Measurements from ENCODE around the gene E4F1. TPM values are rescaled to one million over a fixed set of nuclear protein-coding genes. Genes with fewer than 3 reads are reported as not detected.

E4F1 gene
- total and polyA plus RNA-seq, 10 of the 15 experiments (the other 5 are each of a cell fraction or from before 2014, with no cell fraction given) = 0.23 to 36.5 (median 14.5) TPM

DNA sequence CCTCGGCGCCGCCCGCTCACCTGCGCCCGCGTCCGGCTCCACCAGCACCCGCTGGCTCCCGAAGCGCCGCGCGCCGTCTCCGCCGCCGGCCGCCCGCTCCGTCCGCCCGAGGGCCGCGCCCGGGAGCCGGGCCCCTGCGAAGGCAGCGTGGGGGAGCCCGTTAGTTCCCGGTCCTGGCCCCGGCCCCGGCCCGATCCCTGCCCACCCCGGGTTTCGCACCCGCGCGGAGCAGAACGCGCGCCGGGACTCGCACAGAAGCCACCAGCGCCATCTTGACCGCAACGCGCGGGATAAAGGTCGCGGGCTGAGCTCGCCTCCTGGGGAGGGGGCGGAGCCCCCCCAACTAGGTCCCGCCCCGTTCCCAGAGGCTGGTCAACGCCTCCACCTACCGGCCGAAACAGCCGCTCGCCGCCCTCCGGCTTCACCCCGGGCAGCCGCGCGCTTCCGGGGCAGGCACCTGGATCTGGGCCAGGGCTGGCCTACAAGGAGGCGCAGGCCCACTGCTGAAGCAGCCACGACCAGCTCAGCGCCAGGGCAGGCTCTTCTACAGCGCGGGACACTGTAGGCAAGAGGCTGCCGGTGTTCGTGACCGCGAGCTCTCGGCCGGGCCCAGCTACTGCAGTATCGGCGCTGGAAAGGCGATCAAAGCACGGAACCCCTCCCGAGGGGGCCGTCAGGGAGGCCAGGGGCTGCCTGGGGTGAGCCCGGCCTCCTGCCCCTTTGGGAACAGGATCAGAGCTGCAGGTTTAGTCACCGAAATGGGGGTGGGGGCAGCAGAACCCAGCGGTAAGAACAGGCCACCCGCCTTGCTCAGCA, 28.1 kb downstream of the E4F1 start, which contains the start of gene ECI1 (continued):
- TF ChIP-seq, protein P1, sequence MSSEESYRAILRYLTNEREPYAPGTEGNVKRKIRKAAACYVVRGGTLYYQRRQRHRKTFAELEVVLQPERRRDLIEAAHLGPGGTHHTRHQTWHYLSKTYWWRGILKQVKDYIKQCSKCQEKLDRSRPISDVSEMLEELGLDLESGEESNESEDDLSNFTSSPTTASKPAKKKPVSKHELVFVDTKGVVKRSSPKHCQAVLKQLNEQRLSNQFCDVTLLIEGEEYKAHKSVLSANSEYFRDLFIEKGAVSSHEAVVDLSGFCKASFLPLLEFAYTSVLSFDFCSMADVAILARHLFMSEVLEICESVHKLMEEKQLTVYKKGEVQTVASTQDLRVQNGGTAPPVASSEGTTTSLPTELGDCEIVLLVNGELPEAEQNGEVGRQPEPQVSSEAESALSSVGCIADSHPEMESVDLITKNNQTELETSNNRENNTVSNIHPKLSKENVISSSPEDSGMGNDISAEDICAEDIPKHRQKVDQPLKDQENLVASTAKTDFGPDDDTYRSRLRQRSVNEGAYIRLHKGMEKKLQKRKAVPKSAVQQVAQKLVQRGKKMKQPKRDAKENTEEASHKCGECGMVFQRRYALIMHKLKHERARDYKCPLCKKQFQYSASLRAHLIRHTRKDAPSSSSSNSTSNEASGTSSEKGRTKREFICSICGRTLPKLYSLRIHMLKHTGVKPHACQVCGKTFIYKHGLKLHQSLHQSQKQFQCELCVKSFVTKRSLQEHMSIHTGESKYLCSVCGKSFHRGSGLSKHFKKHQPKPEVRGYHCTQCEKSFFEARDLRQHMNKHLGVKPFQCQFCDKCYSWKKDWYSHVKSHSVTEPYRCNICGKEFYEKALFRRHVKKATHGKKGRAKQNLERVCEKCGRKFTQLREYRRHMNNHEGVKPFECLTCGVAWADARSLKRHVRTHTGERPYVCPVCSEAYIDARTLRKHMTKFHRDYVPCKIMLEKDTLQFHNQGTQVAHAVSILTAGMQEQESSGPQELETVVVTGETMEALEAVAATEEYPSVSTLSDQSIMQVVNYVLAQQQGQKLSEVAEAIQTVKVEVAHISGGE (CRISPR knock-in tag; IDR thresholded peaks at IDR 0.05) = no peak
- no peak for TF ChIP-seq YBX1 (IDR thresholded peaks at IDR 0.05)
- TF ChIP-seq, protein P2, sequence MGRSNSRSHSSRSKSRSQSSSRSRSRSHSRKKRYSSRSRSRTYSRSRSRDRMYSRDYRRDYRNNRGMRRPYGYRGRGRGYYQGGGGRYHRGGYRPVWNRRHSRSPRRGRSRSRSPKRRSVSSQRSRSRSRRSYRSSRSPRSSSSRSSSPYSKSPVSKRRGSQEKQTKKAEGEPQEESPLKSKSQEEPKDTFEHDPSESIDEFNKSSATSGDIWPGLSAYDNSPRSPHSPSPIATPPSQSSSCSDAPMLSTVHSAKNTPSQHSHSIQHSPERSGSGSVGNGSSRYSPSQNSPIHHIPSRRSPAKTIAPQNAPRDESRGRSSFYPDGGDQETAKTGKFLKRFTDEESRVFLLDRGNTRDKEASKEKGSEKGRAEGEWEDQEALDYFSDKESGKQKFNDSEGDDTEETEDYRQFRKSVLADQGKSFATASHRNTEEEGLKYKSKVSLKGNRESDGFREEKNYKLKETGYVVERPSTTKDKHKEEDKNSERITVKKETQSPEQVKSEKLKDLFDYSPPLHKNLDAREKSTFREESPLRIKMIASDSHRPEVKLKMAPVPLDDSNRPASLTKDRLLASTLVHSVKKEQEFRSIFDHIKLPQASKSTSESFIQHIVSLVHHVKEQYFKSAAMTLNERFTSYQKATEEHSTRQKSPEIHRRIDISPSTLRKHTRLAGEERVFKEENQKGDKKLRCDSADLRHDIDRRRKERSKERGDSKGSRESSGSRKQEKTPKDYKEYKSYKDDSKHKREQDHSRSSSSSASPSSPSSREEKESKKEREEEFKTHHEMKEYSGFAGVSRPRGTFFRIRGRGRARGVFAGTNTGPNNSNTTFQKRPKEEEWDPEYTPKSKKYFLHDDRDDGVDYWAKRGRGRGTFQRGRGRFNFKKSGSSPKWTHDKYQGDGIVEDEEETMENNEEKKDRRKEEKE (IDR thresholded peaks at IDR 0.05) = no peak
- peak; percentile 94 for TF ChIP-seq TAF1 (IDR thresholded peaks at IDR 0.05; ENCODE audit: borderline replicate concordance, low read depth, low read length)
- TF ChIP-seq CHD1 (IDR thresholded peaks at IDR 0.05; ENCODE audit: low read depth, low read length) = no peak
- TF ChIP-seq, protein P3, sequence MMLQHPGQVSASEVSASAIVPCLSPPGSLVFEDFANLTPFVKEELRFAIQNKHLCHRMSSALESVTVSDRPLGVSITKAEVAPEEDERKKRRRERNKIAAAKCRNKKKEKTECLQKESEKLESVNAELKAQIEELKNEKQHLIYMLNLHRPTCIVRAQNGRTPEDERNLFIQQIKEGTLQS (IDR thresholded peaks at IDR 0.05; ENCODE audit: borderline replicate concordance, extremely low read depth, low read depth, low read length) = no peak
- peak; percentile 93 for TF ChIP-seq NR2F1 (conservative IDR thresholded peaks at IDR 0.05)
- TF ChIP-seq IKZF1 (conservative IDR thresholded peaks at IDR 0.05) = peak; percentile 88
- no peak for TF ChIP-seq HDAC2 (IDR thresholded peaks at IDR 0.05)
- TF ChIP-seq, protein P4, sequence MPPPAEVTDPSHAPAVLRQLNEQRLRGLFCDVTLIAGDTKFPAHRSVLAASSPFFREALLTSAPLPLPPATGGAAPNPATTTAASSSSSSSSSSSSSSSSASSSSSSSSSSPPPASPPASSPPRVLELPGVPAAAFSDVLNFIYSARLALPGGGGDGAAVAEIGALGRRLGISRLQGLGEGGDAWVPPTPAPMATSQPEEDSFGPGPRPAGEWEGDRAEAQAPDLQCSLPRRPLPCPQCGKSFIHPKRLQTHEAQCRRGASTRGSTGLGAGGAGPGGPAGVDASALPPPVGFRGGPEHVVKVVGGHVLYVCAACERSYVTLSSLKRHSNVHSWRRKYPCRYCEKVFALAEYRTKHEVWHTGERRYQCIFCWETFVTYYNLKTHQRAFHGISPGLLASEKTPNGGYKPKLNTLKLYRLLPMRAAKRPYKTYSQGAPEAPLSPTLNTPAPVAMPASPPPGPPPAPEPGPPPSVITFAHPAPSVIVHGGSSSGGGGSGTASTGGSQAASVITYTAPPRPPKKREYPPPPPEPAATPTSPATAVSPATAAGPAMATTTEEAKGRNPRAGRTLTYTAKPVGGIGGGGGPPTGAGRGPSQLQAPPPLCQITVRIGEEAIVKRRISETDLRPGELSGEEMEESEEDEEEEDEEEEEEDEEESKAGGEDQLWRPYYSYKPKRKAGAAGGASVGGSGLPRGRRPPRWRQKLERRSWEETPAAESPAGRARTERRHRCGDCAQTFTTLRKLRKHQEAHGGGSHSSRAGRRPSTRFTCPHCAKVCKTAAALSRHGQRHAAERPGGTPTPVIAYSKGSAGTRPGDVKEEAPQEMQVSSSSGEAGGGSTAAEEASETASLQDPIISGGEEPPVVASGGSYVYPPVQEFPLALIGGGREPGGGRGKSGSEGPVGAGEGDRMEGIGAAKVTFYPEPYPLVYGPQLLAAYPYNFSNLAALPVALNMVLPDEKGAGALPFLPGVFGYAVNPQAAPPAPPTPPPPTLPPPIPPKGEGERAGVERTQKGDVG (CRISPR knock-in tag; IDR thresholded peaks at IDR 0.05) = no peak
- peak; percentile 55; the same call in 1 of the 2 replicates for TF ChIP-seq PAX5 (IDR thresholded peaks at IDR 0.05; ENCODE audit: borderline replicate concordance, low read depth, low read length)
- TF ChIP-seq, protein P5, sequence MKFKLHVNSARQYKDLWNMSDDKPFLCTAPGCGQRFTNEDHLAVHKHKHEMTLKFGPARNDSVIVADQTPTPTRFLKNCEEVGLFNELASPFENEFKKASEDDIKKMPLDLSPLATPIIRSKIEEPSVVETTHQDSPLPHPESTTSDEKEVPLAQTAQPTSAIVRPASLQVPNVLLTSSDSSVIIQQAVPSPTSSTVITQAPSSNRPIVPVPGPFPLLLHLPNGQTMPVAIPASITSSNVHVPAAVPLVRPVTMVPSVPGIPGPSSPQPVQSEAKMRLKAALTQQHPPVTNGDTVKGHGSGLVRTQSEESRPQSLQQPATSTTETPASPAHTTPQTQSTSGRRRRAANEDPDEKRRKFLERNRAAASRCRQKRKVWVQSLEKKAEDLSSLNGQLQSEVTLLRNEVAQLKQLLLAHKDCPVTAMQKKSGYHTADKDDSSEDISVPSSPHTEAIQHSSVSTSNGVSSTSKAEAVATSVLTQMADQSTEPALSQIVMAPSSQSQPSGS (IDR thresholded peaks at IDR 0.05; ENCODE audit: low read length) = no peak
- TF ChIP-seq, protein P6, sequence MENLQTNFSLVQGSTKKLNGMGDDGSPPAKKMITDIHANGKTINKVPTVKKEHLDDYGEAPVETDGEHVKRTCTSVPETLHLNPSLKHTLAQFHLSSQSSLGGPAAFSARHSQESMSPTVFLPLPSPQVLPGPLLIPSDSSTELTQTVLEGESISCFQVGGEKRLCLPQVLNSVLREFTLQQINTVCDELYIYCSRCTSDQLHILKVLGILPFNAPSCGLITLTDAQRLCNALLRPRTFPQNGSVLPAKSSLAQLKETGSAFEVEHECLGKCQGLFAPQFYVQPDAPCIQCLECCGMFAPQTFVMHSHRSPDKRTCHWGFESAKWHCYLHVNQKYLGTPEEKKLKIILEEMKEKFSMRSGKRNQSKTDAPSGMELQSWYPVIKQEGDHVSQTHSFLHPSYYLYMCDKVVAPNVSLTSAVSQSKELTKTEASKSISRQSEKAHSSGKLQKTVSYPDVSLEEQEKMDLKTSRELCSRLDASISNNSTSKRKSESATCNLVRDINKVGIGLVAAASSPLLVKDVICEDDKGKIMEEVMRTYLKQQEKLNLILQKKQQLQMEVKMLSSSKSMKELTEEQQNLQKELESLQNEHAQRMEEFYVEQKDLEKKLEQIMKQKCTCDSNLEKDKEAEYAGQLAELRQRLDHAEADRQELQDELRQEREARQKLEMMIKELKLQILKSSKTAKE (IDR thresholded peaks at IDR 0.05; ENCODE audit: low read depth, poor library complexity, severe bottlenecking) = no peak
- peak; percentile 95 for TF ChIP-seq YY1 (IDR thresholded peaks at IDR 0.05; ENCODE audit: low read depth, low read length)
- no peak for TF ChIP-seq MEF2A (IDR thresholded peaks at IDR 0.05; ENCODE audit: insufficient read depth, low read depth, low read length)
